Activated CD8-positive, alpha-beta memory T cell treated with anti-CD3 and anti-CD28 coated beads for 36 hours (primary cell): ENCODE data around the gene MGAT4C. TPM values are rescaled to one million over a fixed set of nuclear protein-coding genes. Genes with fewer than 3 reads are reported as not detected.

Experiments
- CTCF ChIA-PET: fragments of 350-600 bp; sonication (Branson Sonifier 250); formaldehyde crosslinking; loops from one replicate; lab custom pipeline; 2021; ENCODE audit warnings: antibody characterized with exemption; lab: Charles Lee
- POLR2A ChIA-PET: fragments of 350-600 bp; sonication (Branson Sonifier 250); formaldehyde crosslinking; loops from one replicate; lab custom pipeline; 2021; ENCODE audit warnings: antibody characterized with exemption; lab: Charles Lee
- total RNA-seq, 2 experiments: library from RNA; stranded (reverse); gene quantifications; one replicate each; pipeline ENCODE4 v1.2.3, GENCODE V29; 2021

The MGAT4C gene
- total RNA-seq, 2 experiments from 2014 or later = not detected

GRCh38 chr12:86230516-86231146 lies 25.6 kb downstream of the MGAT4C start:
- POLR2A ChIA-PET = no interaction called here
- CTCF ChIA-PET = no interaction called here

DNA sequence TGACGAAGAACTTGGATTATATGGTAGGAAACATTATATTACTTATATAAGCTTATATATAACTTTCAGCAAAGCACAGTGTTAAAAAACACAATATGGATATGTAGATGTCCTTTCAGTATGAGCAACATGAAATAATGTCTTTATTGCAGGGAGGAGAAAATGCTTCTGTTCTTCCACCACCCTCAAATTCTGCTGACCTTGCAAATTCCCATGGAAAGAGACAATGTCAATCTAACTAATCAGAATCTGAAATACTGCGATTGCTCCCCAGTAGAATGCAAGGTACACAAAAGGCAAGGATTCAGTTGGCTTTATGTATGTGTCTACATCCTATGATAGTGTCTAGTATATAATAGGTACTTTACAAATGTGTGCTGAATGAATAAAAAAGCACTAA lies 26.4 kb downstream of the MGAT4C start:
- POLR2A ChIA-PET = no interaction called here
- CTCF ChIA-PET = no interaction called here

DNA sequence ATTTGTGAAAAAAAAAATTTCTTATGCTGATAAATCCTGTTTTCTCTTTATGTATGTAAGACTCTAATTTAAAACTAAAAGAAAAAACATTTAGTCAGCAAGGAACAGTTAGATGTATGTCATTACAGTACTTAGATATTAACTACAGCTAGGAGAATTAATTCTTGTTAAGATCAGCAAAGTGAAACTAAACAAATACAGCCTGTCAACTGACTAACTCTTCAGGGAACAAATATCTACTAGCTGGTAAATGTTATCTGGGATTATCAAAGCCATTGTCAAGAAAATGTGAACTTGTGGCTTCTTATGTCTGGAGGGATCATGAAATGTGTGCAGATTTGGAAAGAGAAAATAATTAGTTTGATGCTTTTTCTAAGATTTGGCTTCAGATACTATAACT lies 27.5 kb downstream of the MGAT4C start:
- ChIA-PET POLR2A (no interaction called here), CTCF (no interaction called here)

DNA sequence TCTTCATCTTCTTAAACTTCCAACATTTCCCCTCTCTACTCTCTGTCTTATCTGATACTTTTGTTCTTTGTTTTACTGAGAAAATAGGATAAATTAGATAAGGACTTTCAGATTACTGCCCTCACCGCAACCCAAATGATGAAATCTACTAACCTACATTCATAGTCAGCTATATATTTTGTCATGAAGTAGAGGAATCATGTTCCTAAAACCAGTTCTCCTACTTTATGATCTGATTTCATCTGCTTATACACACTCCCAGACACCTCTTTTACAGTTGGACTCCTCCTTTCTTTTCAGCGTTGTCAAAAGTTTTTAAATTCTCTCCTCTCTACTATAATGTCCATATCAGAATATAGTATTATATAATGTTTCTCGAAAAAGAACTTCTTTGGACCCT lies 29.7 kb downstream of the MGAT4C start:
- ChIA-PET POLR2A (no interaction called here), CTCF (no interaction called here)

DNA sequence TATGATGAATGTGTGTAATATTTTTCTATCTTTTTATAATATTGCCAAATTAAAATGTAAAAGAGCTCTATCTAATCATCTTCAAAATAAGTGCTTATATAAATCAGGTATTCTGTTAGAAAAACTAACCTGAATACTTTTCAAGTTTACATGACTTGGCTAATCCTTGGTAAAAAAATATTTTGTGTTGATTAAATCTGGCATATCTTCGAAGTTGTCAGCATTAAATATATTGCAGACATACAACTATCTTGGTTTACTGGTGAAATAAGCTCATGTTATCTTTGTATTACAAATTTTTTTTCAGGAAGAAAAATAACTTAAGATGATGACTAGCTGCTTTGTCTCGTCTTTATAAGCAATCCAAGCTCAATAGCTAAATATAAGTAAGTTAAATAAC lies 39.6 kb downstream of the MGAT4C start:
- ChIA-PET POLR2A (no interaction called here), CTCF (no interaction called here)

DNA sequence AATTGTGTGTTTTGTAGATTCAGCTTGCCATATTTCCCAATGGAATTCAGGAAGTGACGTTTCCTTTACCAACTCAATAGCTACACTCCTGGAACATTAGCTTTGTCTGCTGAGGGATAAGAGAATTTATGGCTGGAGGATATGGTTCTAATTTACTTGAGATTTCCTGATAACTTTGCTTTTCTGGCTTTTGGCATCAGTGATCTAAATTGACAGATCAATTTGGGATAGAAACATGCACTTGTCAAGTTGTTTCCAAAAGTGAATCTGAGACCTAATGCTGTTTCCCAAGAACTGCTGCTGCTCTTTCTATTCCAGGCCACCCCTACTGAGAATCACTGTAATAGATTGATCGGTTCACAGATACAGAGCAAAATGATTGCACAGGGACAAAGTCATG lies 43.2 kb downstream of the MGAT4C start:
- ChIA-PET POLR2A (no interaction called here), CTCF (no interaction called here)

DNA sequence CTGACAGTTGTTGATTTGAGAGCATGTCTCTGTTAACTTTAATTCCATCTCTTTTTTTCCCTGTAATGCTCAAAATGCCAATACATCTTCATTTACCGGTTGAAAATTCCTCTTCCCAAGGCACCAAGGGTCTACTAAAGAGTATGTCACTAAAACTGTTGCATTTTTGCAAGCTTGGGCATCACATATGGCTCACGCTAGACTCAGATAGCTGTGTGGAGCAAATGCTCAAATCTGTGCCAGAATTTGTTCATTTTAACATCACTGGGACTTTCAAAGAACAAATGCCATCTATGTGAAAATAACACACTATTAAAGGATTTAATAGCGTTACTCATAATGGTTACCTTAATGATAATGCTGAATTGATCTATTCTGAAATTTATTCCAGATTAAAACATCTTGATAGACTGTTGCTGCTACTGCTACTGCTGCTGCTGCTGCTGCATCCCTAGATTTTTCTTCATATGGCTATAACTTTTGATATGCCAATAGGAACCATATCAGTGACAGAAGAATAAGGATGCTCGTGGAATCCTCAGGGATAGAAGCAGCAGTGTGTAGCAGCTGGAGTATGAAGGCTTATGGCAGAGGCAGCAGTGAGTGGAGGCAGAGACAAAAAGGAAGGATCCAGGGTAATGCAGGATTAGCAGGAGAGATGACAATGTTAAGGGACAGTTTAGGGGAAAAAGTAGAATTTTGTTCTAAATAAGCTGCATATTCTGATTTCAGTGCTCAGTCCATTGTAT lies 57.3 kb downstream of the MGAT4C start:
- POLR2A ChIA-PET = no interaction called here
- CTCF ChIA-PET = no interaction called here

DNA sequence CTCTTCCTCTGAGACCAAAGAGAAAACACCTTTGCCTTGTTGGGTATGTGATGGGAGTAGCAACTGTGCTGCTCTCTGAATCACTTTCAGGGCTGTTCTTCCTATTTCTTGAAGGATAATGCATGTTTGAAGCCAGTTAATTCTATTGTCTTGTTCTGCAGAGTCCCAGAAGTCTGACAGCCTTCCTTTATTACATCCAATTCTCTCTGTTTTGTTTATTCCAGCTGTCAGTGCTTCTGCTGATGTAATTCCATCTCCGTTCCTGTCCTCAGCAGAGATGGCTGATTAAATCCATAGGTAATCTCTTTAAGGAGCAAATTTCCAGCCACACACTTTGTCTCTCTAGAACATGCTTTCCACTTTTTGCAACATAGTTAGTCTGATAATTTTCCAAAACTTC lies 59.7 kb downstream of the MGAT4C start:
- ChIA-PET CTCF (no interaction called here), POLR2A (no interaction called here)

DNA sequence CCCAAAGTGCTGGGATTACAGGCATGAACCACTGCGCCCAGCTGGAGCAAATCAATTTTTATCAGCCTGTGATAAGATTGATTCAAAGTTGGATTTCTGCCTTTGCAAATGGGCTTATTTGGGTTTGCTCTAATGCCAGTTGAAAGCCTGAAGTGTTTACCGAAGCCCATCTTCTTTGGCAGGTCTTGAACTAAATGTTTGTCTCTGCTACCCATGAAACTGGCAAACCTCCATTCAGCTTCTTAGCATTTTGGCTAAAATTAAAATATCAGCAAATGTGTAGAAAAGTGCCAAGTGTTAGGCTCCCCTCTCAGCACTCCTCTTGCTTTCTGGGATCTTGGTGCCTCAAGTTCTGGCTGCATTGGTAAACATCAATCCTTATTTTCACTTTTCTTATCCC lies 61.5 kb downstream of the MGAT4C start:
- ChIA-PET POLR2A (no interaction called here), CTCF (no interaction called here)

DNA sequence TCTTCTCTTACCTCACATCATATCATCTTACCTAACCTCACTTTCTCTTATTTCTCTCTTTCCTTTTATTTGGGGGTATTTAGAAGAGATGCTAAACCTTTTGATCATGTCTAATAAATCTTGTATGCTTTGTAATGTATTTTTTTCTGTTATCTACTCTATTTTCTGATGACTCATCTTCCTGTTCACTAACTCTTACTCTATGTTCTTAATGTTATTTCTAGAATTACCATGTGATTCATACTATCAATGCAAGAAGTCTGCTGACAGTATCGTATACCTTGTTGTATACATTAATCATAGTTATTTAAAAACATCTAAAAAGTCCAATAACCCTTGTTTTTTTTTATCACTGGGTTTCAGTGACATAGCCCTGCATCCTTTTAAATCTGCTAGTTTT lies 62.3 kb downstream of the MGAT4C start:
- ChIA-PET POLR2A (no interaction called here), CTCF (no interaction called here)

DNA sequence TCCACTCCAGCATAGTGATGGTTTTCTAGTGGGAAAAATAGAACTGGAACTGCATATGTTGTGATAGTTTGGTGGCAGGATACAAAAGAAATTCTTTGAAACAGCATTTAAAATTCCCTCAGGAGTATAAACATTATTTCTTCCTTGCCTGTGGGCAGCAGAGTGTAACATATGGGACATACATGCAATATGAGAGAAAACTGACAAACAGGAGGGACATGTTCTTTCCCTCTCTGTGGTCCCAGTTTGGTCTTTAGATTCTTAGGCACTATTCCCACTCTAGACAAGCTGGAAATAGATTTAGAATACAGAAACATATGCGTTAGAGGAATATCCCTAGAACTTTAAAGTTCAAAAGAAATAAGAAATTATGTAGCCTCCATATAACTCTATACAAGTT lies 68.0 kb downstream of the MGAT4C start:
- ChIA-PET CTCF (no interaction called here), POLR2A (no interaction called here)

DNA sequence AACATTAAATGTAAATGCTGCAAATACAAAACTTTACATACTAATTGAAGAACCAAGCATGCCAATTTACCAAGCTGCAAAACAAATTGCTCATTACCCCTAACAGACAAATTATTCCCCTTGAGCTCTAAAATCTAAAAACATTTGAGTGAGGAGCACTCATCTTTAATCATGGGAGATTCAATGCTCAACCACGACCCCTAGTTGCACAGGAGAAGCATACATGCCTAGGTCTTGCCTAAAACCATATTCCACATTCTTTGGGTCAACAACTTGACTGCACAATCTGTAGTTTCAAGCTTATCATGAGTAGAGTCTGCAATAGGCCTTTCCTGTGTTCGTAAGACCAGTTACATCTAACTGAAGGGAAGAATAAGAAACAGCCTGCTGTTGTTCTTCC lies 69.7 kb downstream of the MGAT4C start:
- CTCF ChIA-PET = no interaction called here
- POLR2A ChIA-PET = no interaction called here

DNA sequence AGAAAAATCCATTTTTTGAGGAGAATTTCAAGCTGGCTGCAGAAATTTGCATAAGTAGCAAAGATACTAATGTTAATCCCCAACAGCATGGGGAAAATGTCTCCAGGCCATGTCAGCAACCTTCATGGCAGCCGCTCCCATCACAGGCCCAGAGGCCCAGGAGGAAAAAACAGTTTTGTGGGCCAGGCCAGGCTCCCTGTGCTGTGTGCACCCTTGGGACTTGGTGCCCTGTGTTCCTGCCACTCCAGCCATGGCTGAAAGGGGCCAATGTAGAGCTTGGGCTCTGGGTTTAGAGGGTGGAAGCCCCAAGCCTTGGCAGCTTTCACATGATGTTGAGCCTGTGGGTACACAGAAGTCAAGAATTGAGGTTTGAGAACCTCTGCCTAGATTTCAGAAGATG lies 76.3 kb downstream of the MGAT4C start:
- ChIA-PET POLR2A (no interaction called here), CTCF (no interaction called here)

DNA sequence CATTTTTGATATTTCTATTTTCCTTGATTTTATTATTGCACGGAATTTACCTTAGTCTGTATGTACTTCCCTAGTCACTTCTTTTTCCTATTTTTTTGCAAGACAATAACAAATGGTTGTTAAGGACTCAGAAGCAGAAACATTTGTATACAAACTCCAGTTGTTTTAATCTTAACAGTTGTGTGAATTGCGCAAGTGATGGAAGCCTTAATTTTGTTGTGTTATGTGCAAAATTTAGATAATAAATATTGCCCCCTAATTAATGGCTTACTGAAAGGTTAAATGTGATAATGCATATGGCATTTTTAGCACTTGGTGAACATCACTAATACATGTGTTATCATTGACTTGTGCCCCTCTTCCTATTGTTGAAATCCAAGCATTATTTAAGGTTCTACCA lies 82.0 kb downstream of the MGAT4C start:
- ChIA-PET POLR2A (no interaction called here), CTCF (no interaction called here)

DNA sequence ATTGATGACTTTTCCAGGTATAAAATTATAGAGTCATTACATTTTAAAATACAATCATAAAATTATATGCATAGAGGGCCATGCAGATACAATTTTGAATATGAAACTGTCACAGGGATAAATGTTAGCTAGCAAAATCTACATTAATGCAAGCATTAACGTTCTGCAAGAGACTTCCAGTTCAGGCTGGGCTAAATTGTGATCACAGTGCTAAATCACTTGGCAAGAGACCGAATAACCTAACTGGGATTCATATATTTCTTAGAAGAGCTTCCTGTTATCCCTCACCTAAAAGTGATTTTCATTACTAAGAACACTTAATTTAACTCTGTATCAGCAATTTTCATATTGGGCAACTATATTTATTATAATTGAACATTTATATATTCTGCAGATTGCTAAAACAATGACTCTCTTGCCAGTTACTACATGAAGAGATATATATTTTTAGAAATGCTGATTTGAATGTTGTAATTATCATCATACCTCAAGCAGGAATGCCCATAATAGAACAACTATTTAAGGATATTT lies 83.2 kb downstream of the MGAT4C start:
- POLR2A ChIA-PET = no interaction called here
- CTCF ChIA-PET = no interaction called here

GRCh38 chr12:86170051-86170450 lies 86.1 kb downstream of the MGAT4C start:
- ChIA-PET CTCF (no interaction called here), POLR2A (no interaction called here)

DNA sequence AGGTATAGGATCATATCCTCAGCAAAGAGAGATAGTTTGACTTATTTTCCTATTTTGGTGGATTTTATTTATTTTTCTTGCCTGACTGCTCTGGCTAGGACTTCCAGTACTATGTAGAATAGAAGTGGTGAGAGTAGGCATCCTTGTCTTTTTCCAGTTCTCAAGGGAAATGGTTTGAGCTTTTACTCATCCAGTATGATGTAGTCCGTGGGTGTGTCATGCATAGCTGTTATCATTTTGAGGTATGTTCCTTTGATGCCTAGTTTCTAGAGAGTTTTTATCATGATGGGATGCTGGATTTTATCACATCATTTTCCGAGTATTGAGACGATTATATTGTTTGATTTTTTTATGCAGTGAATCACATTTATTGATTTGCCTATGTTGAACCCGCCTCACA lies 97.2 kb downstream of the MGAT4C start:
- CTCF ChIA-PET = no interaction called here
- POLR2A ChIA-PET = no interaction called here

DNA sequence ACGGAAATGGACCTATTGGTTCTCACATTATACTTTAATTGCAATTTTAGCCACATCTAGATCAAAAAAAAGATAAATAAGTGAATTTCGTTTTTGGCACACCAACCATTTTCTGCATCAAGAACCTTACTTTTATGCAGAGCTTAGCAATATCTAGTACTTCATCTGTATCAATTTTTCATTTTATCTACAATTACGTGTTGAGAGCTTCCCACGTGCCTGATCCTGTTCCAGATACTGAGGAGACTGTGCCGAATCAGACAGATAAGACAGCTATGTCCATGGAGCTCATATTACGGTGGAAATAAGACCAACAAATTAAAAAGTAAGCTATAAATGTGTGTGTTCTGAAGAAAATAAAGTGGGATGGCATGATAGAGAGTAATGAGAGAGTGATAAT lies 101.6 kb downstream of the MGAT4C start:
- CTCF ChIA-PET = no interaction called here
- POLR2A ChIA-PET = no interaction called here

- CTCF ChIA-PET = no interaction called here
- POLR2A ChIA-PET = no interaction called here
Observed at GRCh38 chr12:86148612-86149011, 107.6 kb downstream of the MGAT4C start.

GRCh38 chr12:86148071-86148470 lies 108.1 kb downstream of the MGAT4C start:
- ChIA-PET POLR2A (no interaction called here), CTCF (no interaction called here)

DNA sequence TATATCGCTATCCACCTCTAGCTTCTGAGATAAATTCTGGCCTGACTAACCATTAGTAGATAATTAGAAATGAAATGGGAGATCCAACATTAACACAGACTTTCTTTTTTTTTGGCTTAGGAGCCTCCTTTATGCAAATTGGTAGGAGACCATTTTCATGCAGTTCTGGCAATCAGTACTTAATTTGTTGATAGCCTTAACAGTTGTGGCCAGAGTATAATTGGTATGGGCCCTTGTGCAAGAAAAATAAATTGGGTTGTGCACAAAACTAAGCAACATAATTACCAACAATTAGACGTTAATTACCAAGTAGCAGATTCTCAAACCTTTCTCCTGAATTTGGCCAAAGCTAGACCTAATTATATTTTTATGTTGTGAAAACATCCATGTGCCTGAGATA lies 111.0 kb downstream of the MGAT4C start:
- ChIA-PET CTCF (no interaction called here), POLR2A (no interaction called here)
